NCI-H1417 (cell line): ENCODE data around the gene KRTDAP.

Experiments used
- DNase-seq, 3 experiments: peaks; one replicate each; lab custom pipeline; 2025; lab: John Stamatoyannopoulos, UW

Gene KRTDAP

GRCh38 chr19:35512831-35513627 is 22.8 kb upstream of the KRTDAP start:
- no peak for DNase-seq

- no peak for DNase-seq
These were observed 21.1 kb upstream of the KRTDAP start for GRCh38 chr19:35511337-35511736.

GRCh38 chr19:35510626-35510964 is 20.3 kb upstream of the KRTDAP start:
- no peak for DNase-seq

GRCh38 chr19:35509861-35510625 is 19.8 kb upstream of the KRTDAP start:
- DNase-seq: peak; percentile 58 to 79 (median 76)

GRCh38 chr19:35509018-35509652 is 18.9 kb upstream of the KRTDAP start:
- peak in 2 of 3 experiments; percentile 30 to 54 for DNase-seq

GRCh38 chr19:35508129-35508528 is 17.9 kb upstream of the KRTDAP start:
- DNase-seq: no peak

- DNase-seq: no peak
These were observed 17.3 kb upstream of the KRTDAP start for GRCh38 chr19:35507561-35507960.

- no peak for DNase-seq
These were observed 15.7 kb upstream of the KRTDAP start for GRCh38 chr19:35506011-35506410.

GRCh38 chr19:35502751-35503150 is 12.5 kb upstream of the KRTDAP start:
- DNase-seq: no peak

GRCh38 chr19:35501684-35502083 is 11.4 kb upstream of the KRTDAP start:
- no peak for DNase-seq

GRCh38 chr19:35500611-35501010 is 10.3 kb upstream of the KRTDAP start:
- DNase-seq: no peak

GRCh38 chr19:35498984-35499527 is 8.8 kb upstream of the KRTDAP start:
- no peak for DNase-seq

GRCh38 chr19:35498220-35498619 is 8.0 kb upstream of the KRTDAP start:
- no peak for DNase-seq

GRCh38 chr19:35497406-35497805 is 7.1 kb upstream of the KRTDAP start:
- DNase-seq: no peak

- DNase-seq: peak; percentile 23 to 56 (median 52)
These were observed 5.1 kb upstream of the KRTDAP start for GRCh38 chr19:35495107-35496064.

- no peak for DNase-seq
These were observed 3.7 kb upstream of the KRTDAP start for GRCh38 chr19:35493971-35494370.

- no peak for DNase-seq
These were observed 1.6 kb upstream of the KRTDAP start for GRCh38 chr19:35491836-35492360.

GRCh38 chr19:35488677-35489076 is 1.6 kb downstream of the KRTDAP start:
- no peak for DNase-seq

GRCh38 chr19:35487656-35488182 is 2.5 kb downstream of the KRTDAP start:
- DNase-seq: no peak

GRCh38 chr19:35486268-35486708 is 4.0 kb downstream of the KRTDAP start:
- DNase-seq: no peak
